HL-60 (cell line): ENCODE data around the gene FXN.

Experiments used
- GABPA ChIP-seq: IDR thresholded peaks from 2 replicates; pipeline ENCODE4 v1.6.1; 2012; ENCODE audit warnings: low read depth
- POLR2AphosphoS5 ChIP-seq: IDR thresholded peaks from 2 replicates; pipeline ENCODE4 v1.6.1; 2012; ENCODE audit warnings: low read depth
- TF ChIP-seq, protein P1 (sequence below): IDR thresholded peaks from one replicate; pipeline ENCODE4 v1.5.1; 2011; ENCODE audit warnings: low read length, control low read depth, inconsistent platforms; ENCODE audit not compliant: insufficient read depth

DNA sequence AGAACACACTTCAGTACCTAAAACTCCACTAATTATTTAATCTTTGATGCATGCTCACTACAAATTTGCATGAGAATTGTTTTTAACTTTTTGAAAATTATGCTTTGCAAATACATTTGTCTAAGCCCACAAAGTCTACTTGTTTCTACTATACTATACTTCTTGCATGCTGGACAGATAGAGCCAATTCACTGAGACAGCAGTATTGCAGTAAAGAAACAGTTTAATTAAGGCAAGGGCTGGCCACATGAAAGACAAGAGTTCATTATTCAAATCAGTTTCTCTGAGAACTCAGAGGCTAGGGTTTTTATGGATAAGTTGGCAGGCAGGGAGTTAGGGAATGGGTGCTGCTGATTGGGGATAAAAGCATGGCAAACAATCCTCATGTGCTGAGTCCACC lies 6.0 kb upstream of the FXN start:
- TF ChIP-seq, protein P1, sequence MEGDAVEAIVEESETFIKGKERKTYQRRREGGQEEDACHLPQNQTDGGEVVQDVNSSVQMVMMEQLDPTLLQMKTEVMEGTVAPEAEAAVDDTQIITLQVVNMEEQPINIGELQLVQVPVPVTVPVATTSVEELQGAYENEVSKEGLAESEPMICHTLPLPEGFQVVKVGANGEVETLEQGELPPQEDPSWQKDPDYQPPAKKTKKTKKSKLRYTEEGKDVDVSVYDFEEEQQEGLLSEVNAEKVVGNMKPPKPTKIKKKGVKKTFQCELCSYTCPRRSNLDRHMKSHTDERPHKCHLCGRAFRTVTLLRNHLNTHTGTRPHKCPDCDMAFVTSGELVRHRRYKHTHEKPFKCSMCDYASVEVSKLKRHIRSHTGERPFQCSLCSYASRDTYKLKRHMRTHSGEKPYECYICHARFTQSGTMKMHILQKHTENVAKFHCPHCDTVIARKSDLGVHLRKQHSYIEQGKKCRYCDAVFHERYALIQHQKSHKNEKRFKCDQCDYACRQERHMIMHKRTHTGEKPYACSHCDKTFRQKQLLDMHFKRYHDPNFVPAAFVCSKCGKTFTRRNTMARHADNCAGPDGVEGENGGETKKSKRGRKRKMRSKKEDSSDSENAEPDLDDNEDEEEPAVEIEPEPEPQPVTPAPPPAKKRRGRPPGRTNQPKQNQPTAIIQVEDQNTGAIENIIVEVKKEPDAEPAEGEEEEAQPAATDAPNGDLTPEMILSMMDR = no peak
- no peak for TF ChIP-seq GABPA
- TF ChIP-seq POLR2AphosphoS5 = no peak
